Central memory CD4-positive, alpha-beta T cell (primary cell): ENCODE measurements around the gene FBLN2.
"Not testable (repeated sequence)": the region's sequence is repeated elsewhere in the genome, so short reads cannot be mapped to it uniquely, and the experiment has no call there.

ENCODE experiments used
- DNase-seq: peaks from one replicate; pipeline ENCODE4 v3.0.0; 2022
- total RNA-seq, 3 experiments: gene quantifications; one replicate each; lab custom pipeline; 2026; lab: John Stamatoyannopoulos, UW

FBLN2 gene
- total RNA-seq: 0 to 0.19 (median 0) reads per million in 3 experiments

GRCh38 chr3:13548696-13549622 lies at the start of gene FBLN2:
Gene FBLN2, plus strand, starts transcription at chr3:13549125. Its CDS starts 21,231 bp downstream, at chr3:13570356.
- DNase-seq: no peak

- not testable (repeated sequence) for DNase-seq
Measured at GRCh38 chr3:13499246-13499645, 49.7 kb upstream of the FBLN2 start.

- DNase-seq: no peak
Measured at GRCh38 chr3:13500133-13500885, 48.6 kb upstream of the FBLN2 start.

GRCh38 chr3:13501056-13501455 lies 47.9 kb upstream of the FBLN2 start:
- no peak for DNase-seq

DNA sequence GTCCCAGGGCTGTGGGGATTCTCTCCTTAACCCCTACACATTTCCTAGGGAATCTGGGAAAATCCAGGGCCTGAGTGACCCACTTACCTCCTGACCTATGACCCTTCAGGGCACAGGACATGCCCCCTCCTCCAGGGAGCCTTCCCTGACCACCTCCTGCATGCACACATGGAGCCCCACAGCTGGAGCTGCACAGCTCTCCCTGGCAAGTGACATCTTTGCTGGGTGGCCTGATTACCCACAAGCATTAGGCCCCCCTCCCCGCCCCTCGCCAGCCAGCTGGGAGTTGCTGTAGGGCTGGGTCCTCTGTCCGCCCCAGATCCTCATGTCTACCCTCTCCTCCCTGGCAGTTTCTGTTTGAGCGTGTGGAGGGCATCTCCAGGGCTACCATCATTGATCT lies 47.4 kb upstream of the FBLN2 start:
- no peak for DNase-seq

DNA sequence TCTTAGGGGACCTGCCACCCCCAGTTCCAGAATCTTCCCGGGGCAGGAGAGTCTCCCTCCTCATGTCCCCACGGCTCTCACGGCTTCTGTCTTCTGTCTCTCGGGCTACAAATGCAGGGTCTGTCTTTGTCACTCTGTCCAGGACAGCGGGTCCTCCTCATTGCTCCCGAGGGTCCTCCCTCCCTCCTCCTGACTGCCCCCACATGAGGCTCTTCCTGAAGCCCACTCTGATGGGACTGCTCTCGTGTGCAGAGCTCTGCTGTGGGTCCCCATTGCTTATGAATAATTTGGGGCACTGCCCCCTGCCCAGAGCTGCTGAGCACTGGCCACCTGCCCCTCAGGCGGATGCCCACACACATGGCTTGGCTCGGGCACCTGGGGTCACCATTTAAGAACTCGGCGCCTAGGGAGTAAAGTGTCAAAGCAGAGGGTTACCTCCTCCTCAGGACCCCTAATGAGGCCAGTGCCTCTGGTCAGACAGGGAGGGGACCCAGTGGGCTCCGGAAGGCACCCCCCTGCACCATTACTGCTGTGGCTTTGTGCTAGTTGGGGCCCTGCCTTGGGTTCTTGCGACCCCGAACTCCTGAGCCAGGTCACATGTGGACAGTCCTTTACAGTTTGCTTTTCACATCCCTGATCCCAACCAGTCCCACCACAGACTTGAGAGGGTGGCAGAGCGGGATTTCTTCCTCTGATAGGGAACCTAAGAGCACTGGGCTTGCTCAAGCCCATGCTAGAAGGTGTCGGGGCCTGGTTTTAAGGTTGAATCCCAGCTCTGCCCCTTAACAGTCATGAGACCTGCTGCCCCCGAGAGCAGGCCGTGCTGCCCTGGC lies 46.8 kb upstream of the FBLN2 start:
- DNase-seq: no peak

DNA sequence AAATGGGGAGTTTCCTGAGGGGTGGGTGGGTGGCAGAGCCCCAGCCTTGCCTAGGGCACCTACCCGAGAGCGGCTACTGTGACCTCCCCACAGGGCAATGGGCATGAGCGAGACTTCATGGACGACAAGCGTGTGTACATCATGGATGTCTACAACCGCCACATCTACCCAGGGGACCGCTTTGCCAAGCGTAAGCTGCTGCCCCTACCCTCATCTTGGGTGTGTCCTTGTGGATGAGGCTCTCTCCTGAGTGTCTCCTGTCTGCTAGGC lies 46.2 kb upstream of the FBLN2 start:
- DNase-seq: no peak

DNA sequence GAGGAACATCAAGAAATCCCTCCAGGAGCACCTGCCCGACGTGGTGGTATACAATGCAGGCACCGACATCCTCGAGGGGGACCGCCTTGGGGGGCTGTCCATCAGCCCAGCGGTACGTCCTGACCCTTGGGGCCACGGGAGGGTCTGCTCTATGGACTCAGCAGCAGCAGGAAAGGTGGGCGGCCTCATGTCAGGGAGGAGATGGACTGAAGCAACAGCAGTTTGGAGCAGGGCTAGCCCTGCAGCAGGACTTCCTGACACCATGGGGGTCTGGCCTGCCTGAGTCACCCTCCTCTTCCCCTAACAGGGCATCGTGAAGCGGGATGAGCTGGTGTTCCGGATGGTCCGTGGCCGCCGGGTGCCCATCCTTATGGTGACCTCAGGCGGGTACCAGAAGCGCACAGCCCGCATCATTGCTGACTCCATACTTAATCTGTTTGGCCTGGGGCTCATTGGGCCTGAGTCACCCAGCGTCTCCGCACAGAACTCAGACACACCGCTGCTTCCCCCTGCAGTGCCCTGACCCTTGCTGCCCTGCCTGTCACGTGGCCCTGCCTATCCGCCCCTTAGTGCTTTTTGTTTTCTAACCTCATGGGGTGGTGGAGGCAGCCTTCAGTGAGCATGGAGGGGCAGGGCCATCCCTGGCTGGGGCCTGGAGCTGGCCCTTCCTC lies 44.6 kb upstream of the FBLN2 start:
- no peak for DNase-seq

DNA sequence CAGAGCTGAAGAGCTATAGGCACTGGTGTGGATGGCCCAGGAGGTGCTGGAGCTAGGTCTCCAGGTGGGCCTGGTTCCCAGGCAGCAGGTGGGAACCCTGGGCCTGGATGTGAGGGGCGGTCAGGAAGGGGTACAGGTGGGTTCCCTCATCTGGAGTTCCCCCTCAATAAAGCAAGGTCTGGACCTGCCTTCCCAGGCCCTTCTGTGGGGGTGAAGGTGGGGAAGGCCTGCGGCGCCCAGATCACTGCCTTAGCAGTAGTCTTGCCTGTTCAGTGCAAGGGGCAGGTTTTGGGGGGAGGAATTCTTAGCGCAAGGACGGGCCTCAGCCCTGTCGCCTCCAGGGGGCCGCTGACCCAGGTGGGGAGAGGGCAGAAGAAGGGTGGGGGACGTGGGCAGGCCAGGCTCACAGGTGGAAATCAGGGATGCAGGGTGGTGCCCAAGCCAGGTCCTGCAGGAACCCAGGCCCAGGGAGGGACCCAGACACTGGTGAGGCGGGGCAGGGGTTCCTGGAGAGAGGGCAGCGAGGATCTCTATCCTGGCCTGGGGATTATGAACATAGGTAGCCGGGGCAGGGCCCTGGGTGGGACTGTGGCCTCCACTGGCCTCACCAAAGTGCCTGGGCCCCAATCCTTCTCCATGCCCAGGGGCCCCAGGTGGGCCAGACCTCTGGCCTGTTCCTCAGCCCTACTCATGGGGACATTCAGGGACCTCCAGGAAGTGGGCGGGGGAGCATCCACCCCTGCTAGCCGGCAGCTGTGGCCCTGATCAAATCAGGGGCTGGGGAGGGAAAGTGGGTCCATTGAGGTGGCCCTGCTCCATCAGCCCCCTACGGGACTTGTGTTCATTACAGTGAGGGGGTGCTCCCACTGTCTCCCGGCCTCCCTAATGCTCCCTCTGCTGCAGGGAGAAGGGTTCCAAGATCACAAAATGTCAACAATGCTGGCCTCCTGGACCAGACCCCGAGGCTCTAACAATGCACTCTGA lies 43.5 kb upstream of the FBLN2 start:
- no peak for DNase-seq

GRCh38 chr3:13506239-13506638 lies 42.7 kb upstream of the FBLN2 start:
- no peak for DNase-seq

GRCh38 chr3:13506680-13507079 lies 42.2 kb upstream of the FBLN2 start:
- no peak for DNase-seq

DNA sequence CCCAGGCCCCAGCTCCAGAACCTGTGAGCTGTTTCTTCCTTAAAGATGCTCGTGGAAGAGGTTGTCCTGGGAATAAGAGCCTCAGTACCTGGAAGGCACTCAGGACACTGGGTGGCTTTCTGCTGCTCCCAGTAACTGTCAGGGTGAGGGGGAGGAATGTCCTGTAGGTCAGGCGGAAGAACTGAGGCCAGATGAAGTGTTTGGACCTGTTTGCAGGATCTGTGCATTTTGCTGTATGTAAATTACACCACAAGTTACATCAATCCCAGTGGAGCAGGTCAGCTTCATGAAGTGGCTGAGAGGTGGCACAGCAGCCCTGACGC lies 41.7 kb upstream of the FBLN2 start:
- no peak for DNase-seq

DNA sequence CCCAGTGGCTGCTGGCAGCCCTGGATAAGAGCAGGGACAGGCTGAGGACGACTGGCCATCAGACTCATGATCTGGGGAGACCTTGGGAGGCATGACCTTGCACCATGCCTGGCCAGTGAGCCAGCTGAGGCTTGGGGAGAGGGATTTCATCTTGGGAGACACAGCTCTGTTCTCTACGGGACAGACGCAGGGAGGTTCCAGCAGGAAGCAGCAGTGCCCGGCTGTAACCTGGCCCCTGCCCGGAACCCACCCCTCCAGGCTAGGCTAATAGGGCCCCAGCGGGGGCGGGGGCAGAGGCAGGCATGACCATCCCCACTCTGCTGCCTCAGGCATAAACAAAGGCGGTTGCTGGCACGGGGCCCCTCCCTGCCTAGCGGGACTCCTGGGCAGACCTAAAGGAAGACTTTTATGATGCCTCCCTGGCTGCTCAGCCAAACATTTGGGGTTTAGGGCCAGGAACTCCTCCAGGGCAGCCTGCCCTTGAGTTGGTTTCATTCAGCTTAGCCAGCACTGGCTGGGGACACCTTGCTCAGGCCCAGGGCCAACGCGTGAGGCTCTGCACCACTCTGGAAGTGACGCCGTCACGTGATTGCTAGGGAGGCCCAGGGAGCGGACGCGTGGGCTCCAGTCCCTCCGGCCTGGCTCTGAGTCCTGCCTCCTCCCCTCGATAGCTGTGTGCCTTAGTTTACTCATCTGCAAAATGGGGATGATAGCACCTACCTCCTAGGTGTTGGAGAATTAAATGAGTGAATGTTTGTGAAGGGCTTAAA lies 41.2 kb upstream of the FBLN2 start:
- no peak for DNase-seq

GRCh38 chr3:13508496-13508895 lies 40.4 kb upstream of the FBLN2 start:
- no peak for DNase-seq

- no peak for DNase-seq
Measured at GRCh38 chr3:13509059-13509815, 39.7 kb upstream of the FBLN2 start.

GRCh38 chr3:13509816-13510192 lies 39.1 kb upstream of the FBLN2 start:
- DNase-seq: no peak

DNA sequence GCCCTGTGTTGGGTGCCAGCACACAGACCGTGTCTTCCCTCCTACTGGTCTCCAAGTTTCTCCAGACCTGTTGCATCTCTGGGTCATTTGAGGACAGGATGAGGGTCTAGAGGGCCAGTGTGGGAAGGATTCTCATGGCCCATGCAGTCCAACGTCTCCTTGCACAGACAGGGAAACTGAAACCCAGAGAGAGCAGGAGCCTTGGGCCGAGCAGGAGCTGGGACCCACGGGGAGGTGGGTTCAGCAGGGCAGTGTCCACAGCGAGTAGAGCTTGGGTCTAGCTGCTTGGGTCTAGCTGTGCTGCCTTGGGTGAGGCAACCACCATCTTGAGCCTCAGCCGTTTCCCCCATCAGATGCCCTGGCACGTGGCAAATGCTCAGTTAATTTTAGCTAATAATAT lies 36.5 kb upstream of the FBLN2 start:
- DNase-seq: no peak

GRCh38 chr3:13513051-13513912 lies 35.6 kb upstream of the FBLN2 start:
- no peak for DNase-seq

DNA sequence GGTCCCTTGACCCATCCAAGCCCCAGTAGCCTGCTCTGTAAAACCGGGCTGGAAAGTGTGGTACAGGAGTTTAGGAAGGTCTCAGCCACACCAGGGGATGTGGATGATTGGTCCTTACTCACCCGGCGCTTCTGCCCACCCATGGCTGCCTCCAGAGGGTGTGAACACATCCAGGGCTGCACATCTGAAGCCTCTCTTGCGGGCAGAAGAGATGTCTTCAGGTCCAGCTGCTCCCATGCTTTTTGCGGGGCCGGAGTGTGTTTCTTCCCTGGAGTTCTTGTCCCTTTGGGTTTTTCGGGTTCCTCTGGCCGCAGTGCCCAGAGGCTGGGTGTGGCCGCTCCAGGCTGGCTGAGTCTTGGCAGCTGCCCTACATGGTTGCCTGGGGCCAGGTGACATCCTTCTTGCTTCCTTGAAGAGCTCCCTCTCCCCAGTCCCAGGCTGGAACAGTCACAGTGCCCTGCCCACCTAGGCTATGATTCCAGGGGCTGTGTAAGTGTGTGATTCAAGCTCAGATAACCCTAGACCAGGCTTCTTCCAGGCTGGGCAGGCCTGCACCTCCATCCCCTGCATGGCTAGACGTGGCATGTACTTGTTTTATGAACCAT lies 34.9 kb upstream of the FBLN2 start:
- DNase-seq: no peak
